Stimulated activated CD8-positive, alpha-beta memory T cell treated with anti-CD3 and anti-CD28 coated beads, Interleukin-15, amount 100 ng/mL, for 4 hours (primary cell): ENCODE measurements around the gene SLC23A2.
"Not testable (repeated sequence)": the region's sequence is repeated elsewhere in the genome, so short reads cannot be mapped to it uniquely, and the experiment has no call there.

Experiments used
- DNase-seq, 2 donors: peaks; one replicate each; pipeline ENCODE4 v3.0.0-alpha.2; 2020; ENCODE audit warnings: low read depth in 2 of 2

SLC23A2 gene

GRCh38 chr20:5008759-5009158 is 7.4 kb upstream of the SLC23A2 start:
- no peak for DNase-seq

- DNase-seq, result no peak
Observed at GRCh38 chr20:5005326-5005725, 4.0 kb upstream of the SLC23A2 start.

DNA sequence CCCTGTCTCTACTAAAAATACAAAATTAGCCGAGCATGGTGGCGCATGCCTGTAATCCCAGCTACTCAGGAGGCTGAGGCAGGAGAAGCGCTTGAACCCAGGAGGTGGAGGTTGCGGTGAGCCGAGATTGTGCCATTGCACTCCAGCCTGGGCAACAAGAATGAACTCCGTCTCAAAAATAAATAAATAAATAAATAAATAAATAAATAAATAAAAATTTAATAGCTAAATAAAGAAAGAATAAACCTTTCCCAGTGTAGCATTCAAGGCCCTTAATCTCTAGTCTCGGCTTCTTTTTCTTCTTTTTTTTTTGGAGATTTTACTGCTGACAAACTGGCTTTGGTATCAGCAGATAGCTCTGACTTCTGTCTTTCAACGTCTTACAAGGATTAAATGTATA is 3.5 kb upstream of the SLC23A2 start:
- DNase-seq, result not testable (repeated sequence)

GRCh38 chr20:5003626-5004025 is 2.3 kb upstream of the SLC23A2 start:
- DNase-seq, result no peak

- no peak for DNase-seq
Observed at GRCh38 chr20:5002077-5002413, 735 bp upstream of the SLC23A2 start.

- peak in 1 of 2 donors; percentile 6 for DNase-seq
Observed at GRCh38 chr20:5000263-5001173, 792 bp downstream of the SLC23A2 start.

- no peak for DNase-seq
Observed at GRCh38 chr20:4999788-5000187, 1.5 kb downstream of the SLC23A2 start.

GRCh38 chr20:4998160-4998651 is 3.1 kb downstream of the SLC23A2 start:
- DNase-seq, result no peak

DNA sequence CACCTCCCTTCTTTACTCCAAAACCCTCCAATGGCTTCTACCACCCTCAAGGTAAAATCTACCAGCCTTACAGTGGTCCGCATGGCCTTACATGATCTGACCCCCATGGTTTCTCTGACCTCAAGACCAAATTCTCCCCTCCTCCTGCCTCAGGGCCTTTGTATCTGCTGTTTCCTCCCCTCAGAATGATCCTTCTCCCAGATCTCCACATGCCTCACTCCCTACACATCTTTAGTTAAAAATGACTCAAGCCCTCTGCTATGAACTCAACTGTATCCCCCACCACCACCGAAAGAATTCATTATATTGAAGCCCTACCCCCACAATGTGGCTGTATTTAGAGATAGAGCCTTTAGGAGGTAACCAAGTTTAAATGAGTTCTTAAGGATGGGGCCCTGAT is 4.1 kb downstream of the SLC23A2 start:
- no peak for DNase-seq

DNA sequence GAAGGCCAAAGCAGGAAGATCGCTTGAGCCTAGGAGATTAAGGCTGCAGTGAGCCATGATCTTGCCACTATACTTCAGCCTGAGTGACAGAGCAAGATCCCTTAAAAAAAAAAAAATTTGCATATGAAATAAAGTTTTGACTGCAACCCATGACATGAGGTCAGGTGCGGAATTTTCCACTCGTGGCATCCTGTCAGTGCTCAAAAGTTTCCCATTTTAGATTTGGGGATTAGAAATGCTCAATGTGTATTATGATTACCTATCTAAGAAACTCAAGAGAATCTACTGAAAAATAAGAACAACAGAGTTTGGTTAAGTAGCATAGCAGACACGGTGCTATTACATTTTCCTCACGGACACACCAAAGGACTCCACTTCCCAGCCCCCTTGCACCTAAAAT is 11.7 kb downstream of the SLC23A2 start:
- DNase-seq, result no peak

GRCh38 chr20:4987130-4987529 is 14.2 kb downstream of the SLC23A2 start:
- no peak for DNase-seq

- DNase-seq, result no peak
Observed at GRCh38 chr20:4985658-4986057, 15.7 kb downstream of the SLC23A2 start.

- no peak for DNase-seq
Observed at GRCh38 chr20:4982281-4982680, 19.0 kb downstream of the SLC23A2 start.

GRCh38 chr20:4979841-4980410 is 21.4 kb downstream of the SLC23A2 start:
- no peak for DNase-seq

DNA sequence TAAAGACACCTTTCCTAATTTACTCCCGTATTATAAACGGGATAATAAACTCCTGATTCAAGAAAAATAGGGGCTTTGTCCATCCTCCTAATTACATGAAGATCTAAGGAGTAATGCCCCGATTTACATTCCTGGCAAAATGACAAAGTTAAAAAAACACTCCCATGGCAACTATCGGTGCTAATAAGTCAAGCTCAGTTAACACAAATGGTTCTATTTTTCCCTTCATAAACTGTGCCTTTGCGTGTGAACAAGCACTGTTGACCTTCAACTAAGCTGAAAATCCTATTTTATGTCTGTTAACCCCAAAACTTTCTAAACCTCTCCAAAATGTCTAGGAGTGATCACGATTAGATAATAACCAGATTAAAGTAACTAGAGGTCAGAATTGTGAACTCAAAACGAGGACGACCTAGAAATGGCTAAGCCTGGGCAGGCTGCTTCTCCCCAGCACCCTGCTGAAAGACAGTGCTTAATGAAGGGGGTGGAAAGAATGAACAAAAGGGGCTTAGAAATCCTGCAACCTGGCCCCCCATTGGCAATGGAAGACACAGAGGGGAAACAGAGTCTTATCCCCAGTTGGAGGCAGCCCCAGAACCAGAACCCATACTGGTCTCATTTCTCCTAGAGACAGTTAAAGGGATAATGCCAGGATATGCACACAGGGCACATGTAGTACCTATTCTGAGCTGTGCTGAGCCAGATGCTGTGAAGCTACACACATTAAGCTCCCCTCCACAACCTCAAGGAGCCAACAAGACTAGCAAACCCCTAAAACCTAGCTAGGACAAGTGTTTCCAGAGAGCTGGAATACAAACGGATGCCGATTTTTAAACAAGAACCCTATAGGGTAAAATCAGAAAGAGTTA is 23.0 kb downstream of the SLC23A2 start:
- no peak for DNase-seq

DNA sequence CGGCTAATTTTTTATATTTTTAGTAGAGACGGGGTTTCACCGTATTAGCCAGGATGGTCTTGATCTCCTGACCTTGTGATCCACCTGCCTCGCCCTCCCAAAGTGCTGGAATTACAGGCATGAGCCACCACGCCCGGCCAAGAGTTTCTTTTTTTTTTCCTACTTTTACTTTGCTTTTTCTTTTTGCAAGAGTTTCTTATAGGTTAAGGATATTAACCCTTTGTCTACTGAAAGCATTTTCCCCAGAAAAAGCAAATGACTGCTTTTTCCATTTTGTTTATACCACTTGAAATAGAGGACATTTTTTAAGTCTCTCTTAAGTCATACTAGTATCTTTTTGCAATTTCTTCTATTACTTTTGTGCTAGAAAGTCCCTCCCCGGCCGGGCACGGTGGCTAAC is 25.3 kb downstream of the SLC23A2 start:
- not testable (repeated sequence) for DNase-seq

GRCh38 chr20:4973330-4974097 is 27.8 kb downstream of the SLC23A2 start:
- peak; percentile 5 to 7 for DNase-seq

DNA sequence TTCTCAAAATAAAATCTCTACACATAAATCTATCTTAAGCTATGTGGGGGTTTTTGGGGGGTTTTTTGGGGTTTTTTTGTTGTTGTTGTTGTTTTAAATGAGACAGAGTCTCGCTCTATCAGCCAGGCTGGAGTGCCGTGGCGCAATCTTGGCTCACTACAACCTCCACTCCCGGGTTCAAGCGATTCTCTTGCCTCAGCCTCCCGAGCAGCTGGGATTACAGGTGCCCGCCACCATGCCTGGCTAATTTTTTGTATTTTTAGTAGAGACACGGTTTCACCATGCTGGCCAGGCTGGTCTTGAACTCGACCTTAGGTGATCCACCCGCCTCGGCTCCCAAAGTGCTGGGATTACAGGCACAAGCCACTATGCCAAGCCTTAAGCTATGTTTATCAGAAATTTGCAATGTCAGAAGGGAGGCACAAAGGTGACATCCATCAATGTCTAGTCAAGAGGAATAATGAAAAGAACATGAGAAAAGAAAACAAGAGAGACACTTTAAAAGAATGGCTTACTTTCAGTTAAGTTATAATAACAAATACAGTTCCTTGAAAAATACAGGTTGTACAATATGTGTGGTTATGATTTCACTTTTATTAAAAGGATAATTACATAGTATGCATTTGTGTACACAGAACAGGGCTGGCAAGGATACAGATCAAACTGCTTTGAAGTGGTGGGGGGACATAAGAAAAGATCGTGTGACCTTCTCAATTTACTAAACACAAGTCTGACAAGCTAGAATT is 28.6 kb downstream of the SLC23A2 start:
- no peak for DNase-seq

GRCh38 chr20:4971064-4971463 is 30.2 kb downstream of the SLC23A2 start:
- no peak for DNase-seq

GRCh38 chr20:4967752-4968477 is 33.4 kb downstream of the SLC23A2 start:
- no peak for DNase-seq
